Astrocyte (in vitro differentiated cells and primary cell): ENCODE results near the gene SHLD2.
"Not testable (repeated sequence)": the region's sequence is repeated elsewhere in the genome, so short reads cannot be mapped to it uniquely, and the experiment has no call there.

Source experiments
- CTCF ChIP-seq: IDR thresholded peaks from 2 replicates; pipeline ENCODE4 v1.5.1; 2011; ENCODE audit warnings: low read depth, mild to moderate bottlenecking, inconsistent platforms, low read length, moderate library complexity; ENCODE audit not compliant: insufficient read depth
- EZH2 ChIP-seq: IDR thresholded peaks from 2 replicates; pipeline ENCODE4 v1.6.1; 2012; ENCODE audit warnings: mild to moderate bottlenecking, low read length, inconsistent platforms; ENCODE audit not compliant: insufficient read depth

GRCh38 chr10:87149020-87149609 is 54.1 kb downstream of the SHLD2 start:
- not testable (repeated sequence) for TF ChIP-seq CTCF, EZH2
